Gastroesophageal sphincter (tissue), 3 donors: Measurements from ENCODE around the gene CACNA1A.

Source experiments
- CTCF ChIP-seq, 4 experiments: fragments of 200-600 bp in 2 of 4; fragments of 450-650 bp in 2 of 4; sonication (generic) in 1 of 4; IDR thresholded peaks; one replicate each; pipeline ENCODE4 v1.5.1; 2017 to 2019; ENCODE audit warnings: antibody characterized with exemption in 4 of 4, mild to moderate bottlenecking in 2 of 4, moderate library complexity in 2 of 4
- POLR2A ChIP-seq, 2 donors: fragments of 450-650 bp; IDR thresholded peaks; one replicate each; pipeline ENCODE4 v1.6.1; 2017; ENCODE audit warnings: antibody characterized with exemption in 2 of 2, mild to moderate bottlenecking in 2 of 2, moderate library complexity in 1 of 2
- POLR2AphosphoS5 ChIP-seq: sonication (generic); formaldehyde crosslinking; IDR thresholded peaks from one replicate; pipeline ENCODE4 v1.6.1; 2017; ENCODE audit warnings: antibody characterized with exemption

GRCh38 chr19:13408889-13409518, 97.3 kb downstream of the CACNA1A start:
- TF ChIP-seq CTCF (IDR thresholded peaks at IDR 0.05) (no peak), POLR2AphosphoS5 (no peak), POLR2A (IDR thresholded peaks at IDR 0.05) (no peak)
